Sigmoid colon (tissue), 7 donors: ENCODE data around the gene LFNG. TPM values are rescaled to one million over a fixed set of nuclear protein-coding genes. Genes with fewer than 3 reads are reported as not detected.

Experiments used
- DNase-seq: peaks from one replicate; pipeline ENCODE4 v3.0.0-alpha.2; 2019
- H3K27ac ChIP-seq, 4 donors: fragments of 200-600 bp; sonication (generic); one replicate each; pipeline ENCODE4 v1.5.1; 2016 to 2019; ENCODE audit warnings: mild to moderate bottlenecking in 1 of 4
- H3K27me3 ChIP-seq, 3 donors: fragments of 200-600 bp; sonication (generic); one replicate each; pipeline ENCODE4 v1.5.1; 2019; ENCODE audit warnings: mild to moderate bottlenecking in 1 of 3
- H3K36me3 ChIP-seq, 4 donors: fragments of 200-600 bp; sonication (generic); one replicate each; pipeline ENCODE4 v1.5.1; 2016 to 2019
- H3K4me1 ChIP-seq, 4 donors: fragments of 200-600 bp; sonication (generic); one replicate each; pipeline ENCODE4 v1.5.1; 2017 to 2019
- H3K4me3 ChIP-seq, 4 donors: fragments of 200-600 bp; sonication (generic); one replicate each; pipeline ENCODE4 v1.5.1; 2017 to 2019; ENCODE audit warnings: mild to moderate bottlenecking in 2 of 4, moderate library complexity in 1 of 4
- H3K9me3 ChIP-seq, 4 donors: fragments of 200-600 bp in 3 of 4; sonication (generic) in 3 of 4; one replicate each; pipeline versions ENCODE4 v1.5.1 to v1.6.1; 2013 to 2019
- CTCF ChIP-seq, 4 experiments: fragments of 450-650 bp in 3 of 4; fragments of 200-600 bp in 1 of 4; IDR thresholded peaks; one replicate each; pipeline ENCODE4 v1.5.1; 2016 to 2019; ENCODE audit warnings: antibody characterized with exemption in 4 of 4, mild to moderate bottlenecking in 3 of 4, moderate library complexity in 2 of 4
- EP300 ChIP-seq, 4 donors: sonication (generic); formaldehyde crosslinking; IDR thresholded peaks; one replicate each; pipeline ENCODE4 v1.6.1; 2017; ENCODE audit warnings: antibody characterized with exemption in 4 of 4
- POLR2A ChIP-seq, 2 donors: fragments of 450-650 bp; IDR thresholded peaks; one replicate each; pipeline ENCODE4 v1.6.1; 2016; ENCODE audit warnings: antibody characterized with exemption in 2 of 2, mild to moderate bottlenecking in 2 of 2, moderate library complexity in 2 of 2
- POLR2AphosphoS5 ChIP-seq, 4 donors: sonication (generic); formaldehyde crosslinking; IDR thresholded peaks; one replicate each; pipeline ENCODE4 v1.6.1; 2017; ENCODE audit warnings: antibody characterized with exemption in 4 of 4
- WGBS, 2 donors: extraction: QIAGEN DNeasy Blood & Tissue Kit; methylation state at CpG; one replicate each; pipeline ENCODE4 v1.1.7; 2013; 5-methylcytosine and 5-hydroxymethylcytosine counted together
- intact Hi-C: fragments of 100-400 bp; cut with DNase I; formaldehyde crosslinking; loops from one replicate; pipeline ENCODE4 v1.15.1; 2023
- polyA plus RNA-seq, 3 donors: library from polyadenylated mRNA; stranded (reverse); fragments of 200-250 nt; gene quantifications; one replicate each; pipeline ENCODE4 v1.2.3, GENCODE V29; 2013
- total RNA-seq, 4 donors: library from RNA; depleted of rRNA; stranded (reverse); fragments of >200 nt; gene quantifications; one replicate each; pipeline ENCODE4 v1.1.0, GENCODE V29; 2016
- donor health status: healthy with polysubstance abuse.
- donor health status: Bipolar disorder and iron deficiency.
- donor health status: healthy.

Gene LFNG
- total and polyA plus RNA-seq, 7 donors, result 1.8 to 34.5 (median 5.8) TPM

GRCh38 chr7:2537981-2538851 lies 18.6 kb downstream of the LFNG start:
- 92 to 94% methylated on average over 47 of the region's 47 CpGs for WGBS, 2 donors
- no peak overlapping the region for H3K27ac ChIP-seq
- H3K27me3 ChIP-seq, result no peaks in the 10 kb centered on the region
- intact Hi-C loops, result no loop called here
- H3K4me1 ChIP-seq, result no peaks in the 10 kb centered on the region
- H3K4me3 ChIP-seq, result no peak overlapping the region
- no peak for TF ChIP-seq CTCF (IDR thresholded peaks at IDR 0.05)
- H3K36me3 ChIP-seq, result peaks cover 0 to 53% (median 34%) of the 10 kb centered on the region in 4 donors
- peak; percentile 65 for DNase-seq
- no peaks in the 10 kb centered on the region for H3K9me3 ChIP-seq

- H3K36me3 ChIP-seq, result peaks cover 0 to 64% (median 42%) of the 10 kb centered on the region in 4 donors
- DNase-seq, result peak; percentile 55
- no peak overlapping the region for H3K4me3 ChIP-seq
Observed at GRCh38 chr7:2539031-2539911, 19.7 kb downstream of the LFNG start.

GRCh38 chr7:2540133-2540532 lies 20.6 kb downstream of the LFNG start:
- H3K9me3 ChIP-seq, result no peaks in the 10 kb centered on the region
- TF ChIP-seq CTCF (IDR thresholded peaks at IDR 0.05), result no peak
- no peak for TF ChIP-seq POLR2AphosphoS5 (IDR thresholded peaks at IDR 0.05)
- TF ChIP-seq POLR2A (IDR thresholded peaks at IDR 0.05), result no peak
- TF ChIP-seq EP300 (IDR thresholded peaks at IDR 0.05), result no peak
- 92 to 94% methylated on average over 7 of the region's 7 CpGs for WGBS, 2 donors

More at GRCh38 chr7:2539031-2539911, 19.7 kb downstream of the LFNG start:
- Histone ChIP-seq H3K4me1 (no peaks in the 10 kb centered on the region), H3K27me3 (no peaks in the 10 kb centered on the region), H3K27ac (no peak overlapping the region), H3K9me3 (no peaks in the 10 kb centered on the region)
- WGBS, 2 donors, result 92% methylated on average over 32 of the region's 32 CpGs
- TF ChIP-seq POLR2AphosphoS5 (IDR thresholded peaks at IDR 0.05), result no peak
- TF ChIP-seq POLR2A (IDR thresholded peaks at IDR 0.05), result no peak
- no peak for TF ChIP-seq CTCF (IDR thresholded peaks at IDR 0.05)
- TF ChIP-seq EP300 (IDR thresholded peaks at IDR 0.05), result no peak
- intact Hi-C loops, result no loop called here

GRCh38 chr7:2540641-2541051 lies 21.1 kb downstream of the LFNG start:
- DNase-seq, result peak; percentile 57
- peaks cover 0 to 76% (median 49%) of the 10 kb centered on the region in 4 donors for H3K36me3 ChIP-seq

More at GRCh38 chr7:2540133-2540532, 20.6 kb downstream of the LFNG start:
- Histone ChIP-seq H3K27ac (no peak overlapping the region), H3K36me3 (peaks cover 0 to 72% (median 48%) of the 10 kb centered on the region in 4 donors), H3K27me3 (no peaks in the 10 kb centered on the region), H3K4me1 (no peaks in the 10 kb centered on the region), H3K4me3 (no peak overlapping the region)
- no peak for DNase-seq
- intact Hi-C loops, result no loop called here

More at GRCh38 chr7:2540641-2541051, 21.1 kb downstream of the LFNG start:
- Histone ChIP-seq H3K27me3 (no peaks in the 10 kb centered on the region), H3K27ac (no peak overlapping the region), H3K4me1 (no peaks in the 10 kb centered on the region), H3K4me3 (no peak overlapping the region), H3K9me3 (no peaks in the 10 kb centered on the region)
- 93 to 94% methylated on average over 19 of the region's 19 CpGs for WGBS, 2 donors
- intact Hi-C loops, result no loop called here
- TF ChIP-seq EP300 (IDR thresholded peaks at IDR 0.05) (no peak), CTCF (IDR thresholded peaks at IDR 0.05) (no peak), POLR2AphosphoS5 (IDR thresholded peaks at IDR 0.05) (no peak), POLR2A (IDR thresholded peaks at IDR 0.05) (no peak)
